HG03565 (cell line): ENCODE data around the gene PABPC1L.

Source experiments
- ATAC-seq: cut with Tn5 transposase; IDR thresholded peaks from one replicate; pipeline ENCODE4 v1.9.1; 2021; ENCODE audit warnings: mild to moderate bottlenecking, moderate library complexity; ENCODE audit not compliant: unreplicated experiment

Gene PABPC1L

GRCh38 chr20:44900231-44900854 is 9.5 kb upstream of the PABPC1L start:
- ATAC-seq = no peak

GRCh38 chr20:44901974-44902373 is 7.9 kb upstream of the PABPC1L start:
- no peak for ATAC-seq

DNA sequence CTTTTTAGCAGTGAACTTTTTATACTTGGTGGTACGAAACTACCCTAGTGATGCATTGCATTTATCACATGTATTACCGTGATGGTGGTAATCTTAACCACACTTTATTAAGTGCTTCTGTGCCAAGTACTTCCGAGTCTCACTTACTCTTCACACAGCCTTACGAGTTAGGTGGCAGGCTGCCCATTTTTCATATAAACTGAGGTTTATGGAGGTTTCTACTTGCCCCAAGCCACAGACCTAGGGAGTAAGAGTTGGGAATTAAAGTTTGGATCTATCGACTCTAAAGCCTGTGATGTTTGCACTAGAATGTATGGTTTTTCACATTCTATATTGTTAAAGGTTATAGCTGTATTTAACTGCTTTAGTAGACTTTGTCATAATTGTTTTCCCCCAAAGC is 5.5 kb upstream of the PABPC1L start:
- ATAC-seq = no peak

DNA sequence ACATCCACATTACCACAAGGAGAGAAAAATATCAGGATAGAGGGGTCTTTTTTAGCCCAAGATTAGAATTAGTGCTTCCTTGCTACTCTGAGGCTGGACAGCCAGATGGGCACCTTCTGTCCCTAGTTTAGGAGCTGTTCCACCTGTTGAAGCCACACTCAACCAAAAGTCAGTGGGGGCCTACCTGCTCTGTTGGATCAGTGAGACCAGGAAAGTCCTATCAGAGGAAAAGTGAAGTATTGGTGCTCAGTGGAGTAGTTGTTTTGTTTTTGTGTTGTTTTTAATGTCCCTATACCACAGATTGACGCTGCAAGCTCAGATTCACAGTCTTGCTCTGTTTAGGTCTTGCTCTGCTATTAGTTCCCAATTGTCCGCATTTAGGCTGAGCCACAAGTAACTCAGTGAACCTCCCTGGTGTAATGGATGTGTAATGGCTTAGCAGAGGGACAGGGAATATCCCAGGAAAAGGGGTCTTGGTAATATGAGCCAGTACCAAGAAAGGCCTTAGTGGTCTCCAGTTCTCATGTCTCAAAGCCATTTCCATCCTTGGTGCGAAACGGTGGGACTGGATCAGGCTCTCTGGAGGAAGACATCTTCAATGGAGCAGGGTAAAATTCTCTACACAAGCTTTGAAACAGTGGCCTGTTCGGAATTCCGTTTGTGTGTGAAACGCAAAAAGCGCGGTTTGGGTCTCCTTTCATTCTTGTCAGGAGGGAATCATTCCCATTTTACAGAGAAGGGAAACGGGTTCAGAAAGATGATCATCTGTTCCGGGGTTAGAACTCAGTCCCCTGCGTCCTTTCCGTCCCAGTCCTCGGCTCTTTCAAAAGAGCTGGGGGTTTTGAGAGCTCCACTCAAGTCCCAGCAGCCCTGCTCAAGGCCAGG is 631 bp upstream of the PABPC1L start:
- ATAC-seq = no peak

DNA sequence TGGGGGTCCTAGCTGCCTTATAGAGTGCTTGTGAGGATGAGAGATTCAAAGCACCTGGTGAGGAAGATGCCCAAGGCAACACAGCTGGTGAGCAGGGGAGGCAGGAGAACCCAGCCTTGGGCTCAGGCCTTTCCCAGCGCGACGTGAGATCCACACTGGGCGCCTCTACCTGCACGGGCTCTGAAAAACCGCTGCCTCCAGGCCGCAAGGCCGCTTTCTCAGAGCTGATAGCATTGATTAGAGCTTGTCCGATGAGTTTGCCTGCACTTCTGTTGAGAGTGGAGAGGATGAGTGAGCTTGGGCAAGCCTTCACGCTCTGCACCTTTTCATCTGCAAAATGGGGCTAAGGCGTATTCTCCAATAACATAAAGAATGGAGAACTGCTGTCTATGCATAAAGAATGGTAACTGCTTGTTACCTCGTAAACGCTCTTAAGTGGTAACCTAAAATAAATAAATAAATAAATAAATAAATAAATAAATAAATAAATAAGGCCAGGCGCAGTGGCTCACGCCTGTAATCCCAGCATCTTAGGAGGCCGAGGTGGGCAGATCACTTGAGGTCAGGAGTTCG is 916 bp downstream of the PABPC1L start:
- ATAC-seq = no peak

GRCh38 chr20:44911264-44911921 is 1.5 kb downstream of the PABPC1L start:
- ATAC-seq = no peak

DNA sequence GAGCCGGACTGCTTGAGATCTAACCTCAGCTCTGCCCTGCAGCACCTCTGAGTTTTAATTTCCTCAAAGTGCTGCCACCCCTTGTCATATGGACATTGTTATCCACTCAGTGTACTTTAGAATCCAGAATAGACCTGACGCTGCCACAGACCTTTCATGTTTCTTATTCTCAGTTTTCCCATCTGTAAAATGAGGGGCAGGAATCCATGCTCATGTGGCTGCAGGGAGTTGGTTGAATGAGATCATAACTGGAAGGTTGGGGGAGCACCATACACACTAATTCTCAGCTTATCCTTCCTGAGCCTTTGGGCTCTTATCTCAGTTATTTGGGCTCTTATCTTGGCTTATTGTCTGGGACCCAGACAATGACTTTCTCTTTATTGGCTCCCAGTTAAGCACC is 2.3 kb downstream of the PABPC1L start:
- ATAC-seq = no peak

DNA sequence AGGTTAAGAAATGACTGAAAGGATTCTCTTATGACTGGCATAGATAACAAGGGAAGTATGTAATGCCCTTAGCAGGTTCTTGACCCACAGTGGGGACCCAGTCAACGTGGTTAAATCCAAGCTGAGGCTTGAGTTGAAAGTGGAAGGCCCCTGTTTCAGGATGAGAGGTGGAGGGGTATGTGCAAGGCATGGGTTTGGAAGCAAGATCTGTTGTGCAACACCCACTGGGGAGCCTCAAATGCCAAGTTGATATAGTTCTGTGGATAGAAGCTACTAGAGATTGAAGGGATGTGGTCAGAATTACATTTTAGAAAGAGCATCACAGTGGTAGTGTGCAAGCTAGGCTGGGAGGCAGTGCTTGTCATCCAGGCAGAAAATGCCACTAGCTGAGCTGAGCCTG is 5.1 kb downstream of the PABPC1L start:
- ATAC-seq = no peak

GRCh38 chr20:44916586-44916985 is 6.7 kb downstream of the PABPC1L start:
- no peak for ATAC-seq

- ATAC-seq = no peak
These were observed 7.5 kb downstream of the PABPC1L start for GRCh38 chr20:44917399-44917798.

DNA sequence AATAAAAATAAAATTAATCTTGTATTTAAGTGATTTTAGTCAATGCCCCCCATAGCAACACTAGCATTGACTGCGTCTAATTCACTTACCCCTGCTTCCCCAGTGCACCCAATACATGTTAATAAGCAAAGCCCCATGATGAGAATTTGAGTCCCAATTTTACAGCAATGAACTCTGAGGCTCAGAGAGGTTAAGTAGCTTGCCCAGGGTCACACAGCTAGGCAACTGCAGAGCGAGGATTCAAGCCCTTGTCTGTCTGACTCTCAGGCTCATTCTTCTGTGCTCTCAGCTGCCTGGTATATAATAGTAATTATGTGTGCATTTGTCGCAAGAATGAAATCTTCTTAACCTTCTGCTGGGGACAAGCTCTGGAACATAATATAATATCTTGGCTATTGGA is 8.5 kb downstream of the PABPC1L start:
- ATAC-seq = no peak

- no peak for ATAC-seq
These were observed 8.9 kb downstream of the PABPC1L start for GRCh38 chr20:44918761-44919160.

- ATAC-seq = no peak
These were observed 11.6 kb downstream of the PABPC1L start for GRCh38 chr20:44921447-44921846.

GRCh38 chr20:44924541-44924940 is 14.7 kb downstream of the PABPC1L start:
- ATAC-seq = no peak

DNA sequence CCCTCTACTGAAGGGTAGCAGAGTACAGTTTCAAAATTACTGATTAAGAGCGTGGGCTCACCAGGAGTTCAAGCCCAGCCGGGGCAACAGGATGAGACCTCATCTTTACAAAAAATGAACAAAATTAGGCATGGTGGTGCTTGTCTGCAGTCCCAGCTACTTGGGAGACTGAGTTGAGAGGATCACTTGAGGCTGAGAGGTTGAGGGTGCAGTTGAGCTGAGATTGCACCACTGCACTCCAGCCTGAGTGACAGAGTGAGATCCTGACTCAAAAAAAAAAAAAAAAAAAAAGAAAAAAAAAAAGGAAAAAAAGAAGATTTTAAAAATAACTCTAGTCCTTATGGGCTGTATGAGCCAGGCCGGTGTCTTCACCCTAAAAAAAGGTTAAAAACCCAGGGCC is 18.7 kb downstream of the PABPC1L start:
- no peak for ATAC-seq

- ATAC-seq = no peak
These were observed 20.8 kb downstream of the PABPC1L start for GRCh38 chr20:44930517-44931168.

DNA sequence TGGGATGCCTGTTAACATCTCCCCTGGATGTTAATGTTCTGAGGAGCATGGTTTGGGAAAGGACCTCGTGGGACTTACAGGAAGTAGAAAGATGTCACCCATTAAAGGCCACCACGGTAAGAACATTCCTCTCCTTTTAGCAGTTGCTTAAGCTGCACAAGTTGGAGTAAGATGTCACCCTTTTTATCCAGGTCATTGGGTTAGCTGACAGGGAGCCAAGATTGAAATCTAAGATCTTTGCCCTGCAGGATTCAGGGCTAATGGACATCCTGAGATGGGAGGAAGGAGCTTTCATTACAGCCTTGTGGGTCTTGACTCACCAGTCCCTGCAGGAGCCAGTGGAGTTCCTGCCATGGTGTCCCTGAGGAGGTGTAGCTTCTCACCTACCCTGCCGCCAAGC is 22.1 kb downstream of the PABPC1L start:
- ATAC-seq = no peak

GRCh38 chr20:44932916-44933315 is 23.1 kb downstream of the PABPC1L start:
- no peak for ATAC-seq

DNA sequence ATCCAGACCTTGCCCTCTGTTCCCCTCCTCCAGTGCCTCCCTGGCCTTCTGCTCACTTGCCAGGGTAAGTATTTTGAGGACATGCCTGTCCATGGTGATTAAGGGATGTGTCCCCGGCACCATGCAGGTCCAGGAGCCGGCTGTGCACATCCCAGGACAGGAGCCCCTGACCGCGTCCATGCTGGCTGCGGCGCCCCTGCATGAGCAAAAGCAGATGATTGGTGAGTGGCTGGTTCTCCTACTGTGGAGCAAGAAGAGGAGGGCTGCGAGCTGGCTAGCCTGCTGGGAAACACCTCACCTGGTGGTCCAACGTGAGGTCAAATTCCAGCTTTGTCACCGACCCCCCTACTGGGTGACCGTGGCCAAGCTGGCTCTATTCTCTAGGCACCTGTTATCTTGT is 26.6 kb downstream of the PABPC1L start:
- ATAC-seq = no peak

DNA sequence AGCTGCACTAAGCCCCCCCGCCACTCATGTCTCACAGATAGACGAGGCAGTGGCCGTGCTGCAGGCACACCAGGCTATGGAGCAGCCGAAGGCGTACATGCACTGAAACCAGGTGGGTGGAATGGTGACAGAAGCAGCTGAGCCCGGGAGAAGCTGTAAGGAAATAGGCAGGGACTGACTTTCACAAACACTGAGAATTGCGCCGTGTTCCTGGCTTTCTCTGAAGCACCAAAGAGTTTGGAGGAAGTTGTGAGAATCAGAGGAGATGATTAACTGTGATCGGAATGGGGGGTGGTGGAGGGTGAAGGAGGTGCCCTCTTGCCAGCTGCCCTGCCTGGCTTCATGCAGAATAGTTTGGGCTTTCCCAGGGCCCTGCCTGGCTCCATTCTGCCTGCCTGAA is 28.8 kb downstream of the PABPC1L start:
- ATAC-seq = no peak

- no peak for ATAC-seq
These were observed 31.3 kb downstream of the PABPC1L start for GRCh38 chr20:44941120-44941691.
